GM06990 (cell line): ENCODE results near the gene DHDH.

Experiments
- DNase-seq: peaks from one replicate; pipeline ENCODE4 v3.0.0-alpha.2; 2011; ENCODE audit not compliant: insufficient read length; ENCODE audit errors: extremely low read depth
- H3K27me3 ChIP-seq: replicated peaks from 2 replicates; pipeline ENCODE4 v1.6.0; 2011; ENCODE audit warnings: low read length; ENCODE audit not compliant: control insufficient read depth, insufficient read depth
- H3K36me3 ChIP-seq: 2 replicates; pipeline ENCODE4 v1.5.1; 2011; ENCODE audit warnings: low read length; ENCODE audit not compliant: control insufficient read depth, insufficient read depth
- H3K4me3 ChIP-seq: replicated peaks from 2 replicates; pipeline ENCODE4 v1.5.1; 2011; ENCODE audit warnings: low read depth, mild to moderate bottlenecking, control low read depth, low read length
- CTCF ChIP-seq: IDR thresholded peaks from 2 replicates; pipeline ENCODE4 v1.5.1; 2011; ENCODE audit warnings: low read length, control low read depth, mild to moderate bottlenecking, inconsistent platforms; ENCODE audit not compliant: insufficient read depth, poor library complexity, severe bottlenecking

Gene DHDH

GRCh38 chr19:48928164-48929025, 5.1 kb upstream of the DHDH start:
- H3K4me3 ChIP-seq, result no peak overlapping the region
- DNase-seq, result no peak
- H3K36me3 ChIP-seq, result no peaks in the 10 kb centered on the region
- no peak for TF ChIP-seq CTCF
- no peaks in the 10 kb centered on the region; the same call in 1 of the 2 replicates for H3K27me3 ChIP-seq

- no peak for TF ChIP-seq CTCF
- no peak overlapping the region for H3K4me3 ChIP-seq
These were observed 1.3 kb downstream of the DHDH start for GRCh38 chr19:48934837-48935236.

GRCh38 chr19:48935864-48936263, 2.4 kb downstream of the DHDH start:
- no peak for TF ChIP-seq CTCF
- no peak overlapping the region for H3K4me3 ChIP-seq
- no peaks in the 10 kb centered on the region; the same call in 1 of the 2 replicates for H3K27me3 ChIP-seq
- no peaks in the 10 kb centered on the region for H3K36me3 ChIP-seq
- no peak for DNase-seq

More at GRCh38 chr19:48934837-48935236, 1.3 kb downstream of the DHDH start:
- DNase-seq, result no peak
- H3K36me3 ChIP-seq, result no peaks in the 10 kb centered on the region
- H3K27me3 ChIP-seq, result no peaks in the 10 kb centered on the region; the same call in 1 of the 2 replicates

- no peaks in the 10 kb centered on the region for H3K36me3 ChIP-seq
- no peaks in the 10 kb centered on the region for H3K27me3 ChIP-seq
- H3K4me3 ChIP-seq, result no peak overlapping the region
- TF ChIP-seq CTCF, result no peak
- DNase-seq, result no peak
These were observed 4.8 kb downstream of the DHDH start for GRCh38 chr19:48938256-48938655.

- no peak for DNase-seq
- no peak for TF ChIP-seq CTCF
- Histone ChIP-seq H3K27me3 (no peaks in the 10 kb centered on the region), H3K4me3 (no peak overlapping the region), H3K36me3 (no peaks in the 10 kb centered on the region)
These were observed 7.4 kb downstream of the DHDH start for GRCh38 chr19:48940902-48941301.
